GM23338 (cell line): ENCODE data around the gene PHF20. TPM values are rescaled to one million over a fixed set of nuclear protein-coding genes. Genes with fewer than 3 reads are reported as not detected.

Experiments used
- ATAC-seq: fragments of 200-7000 bp; cut with Tn5 transposase; 3 replicates; pipeline ENCODE4 v1.9.1; 2020
- DNase-seq: peaks from one replicate; pipeline ENCODE4 v3.0.0-alpha.2; 2015; ENCODE audit warnings: low spot score
- H2AFZ ChIP-seq: fragments of 200-600 bp; sonication (generic); 2 replicates; pipeline ENCODE4 v1.8.0; 2016; ENCODE audit warnings: antibody characterized with exemption, mild to moderate bottlenecking, moderate library complexity
- H3F3A ChIP-seq: fragments of 200-600 bp; sonication (generic); replicated peaks from 2 replicates; pipeline ENCODE4 v1.8.0; 2017; ENCODE audit warnings: antibody characterized with exemption, mixed run types, low read depth
- H3K27ac ChIP-seq: fragments of 200-600 bp; sonication (generic); 2 replicates; pipeline ENCODE4 v1.6.1; 2016; ENCODE audit warnings: low read depth
- H3K27me3 ChIP-seq: fragments of 200-600 bp; sonication (generic); 2 replicates; pipeline ENCODE4 v1.8.0; 2016; ENCODE audit warnings: mild to moderate bottlenecking, mixed run types, moderate library complexity; ENCODE audit not compliant: insufficient read depth
- H3K36me3 ChIP-seq: fragments of 200-600 bp; sonication (generic); 2 replicates; pipeline ENCODE4 v1.8.0; 2016; ENCODE audit warnings: mild to moderate bottlenecking; ENCODE audit not compliant: insufficient read depth
- H3K4me1 ChIP-seq: fragments of 200-600 bp; sonication (generic); 2 replicates; pipeline ENCODE4 v1.8.0; 2016; ENCODE audit warnings: mild to moderate bottlenecking, moderate library complexity; ENCODE audit not compliant: insufficient read depth
- H3K4me2 ChIP-seq: fragments of 200-600 bp; sonication (generic); 2 replicates; pipeline ENCODE4 v1.7.1; 2017; ENCODE audit warnings: mixed run types
- H3K4me3 ChIP-seq: fragments of 200-600 bp; sonication (generic); 2 replicates; pipeline ENCODE4 v1.6.1; 2016; ENCODE audit warnings: mixed run types
- H3K79me2 ChIP-seq: fragments of 200-600 bp; sonication (generic); replicated peaks from 2 replicates; pipeline ENCODE4 v1.8.0; 2017; ENCODE audit warnings: mild to moderate bottlenecking; ENCODE audit not compliant: insufficient read depth
- H3K9me2 ChIP-seq: fragments of 200-600 bp; sonication (generic); 2 replicates; pipeline ENCODE4 v1.8.0; 2017; ENCODE audit not compliant: insufficient read depth
- H4K20me1 ChIP-seq: fragments of 200-600 bp; sonication (generic); replicated peaks from 2 replicates; pipeline ENCODE4 v1.8.0; 2017; ENCODE audit warnings: mild to moderate bottlenecking; ENCODE audit not compliant: insufficient read depth
- H3K27ac Mint-ChIP-seq: 2 replicates; pipeline ENCODE4 v1.8.0; 2020; ENCODE audit warnings: inconsistent platforms, mild to moderate bottlenecking, moderate library complexity, mixed read lengths
- H3K27me3 Mint-ChIP-seq: 3 replicates; pipeline ENCODE4 v1.8.0; 2022; ENCODE audit warnings: low read depth, mild to moderate bottlenecking, moderate library complexity, mixed read lengths, inconsistent platforms; ENCODE audit not compliant: insufficient read depth, poor library complexity
- H3K36me3 Mint-ChIP-seq: 3 replicates; pipeline ENCODE4 v1.8.0; 2021; ENCODE audit warnings: low read depth, mild to moderate bottlenecking, inconsistent platforms, moderate library complexity, mixed read lengths
- H3K4me1 Mint-ChIP-seq: 3 replicates; pipeline ENCODE4 v1.8.0; 2020; ENCODE audit warnings: mild to moderate bottlenecking, inconsistent platforms, mixed read lengths
- H3K4me3 Mint-ChIP-seq: 3 replicates; pipeline ENCODE4 v1.8.0; 2021; ENCODE audit warnings: moderate library complexity, mild to moderate bottlenecking, inconsistent platforms, mixed read lengths
- H3K9me3 Mint-ChIP-seq: 3 replicates; pipeline ENCODE4 v1.8.0; 2020; ENCODE audit warnings: moderate library complexity, mild to moderate bottlenecking, inconsistent platforms, mixed read lengths
- CREB1 ChIP-seq: fragments of 250-450 bp; sonication (Bioruptor Pico); IDR thresholded peaks from 2 replicates; pipeline ENCODE4 v1.5.0; 2020; ENCODE audit warnings: low read depth, mild to moderate bottlenecking, moderate library complexity
- EZH2 ChIP-seq: fragments of 200-600 bp; sonication (generic); IDR thresholded peaks from one replicate; pipeline ENCODE4 v1.8.0; 2017; ENCODE audit warnings: antibody characterized with exemption, mild to moderate bottlenecking, low read depth; ENCODE audit not compliant: unreplicated experiment
- EZH2phosphoT487 ChIP-seq: fragments of 200-600 bp; sonication (generic); IDR thresholded peaks from one replicate; pipeline ENCODE4 v1.8.1; 2018; ENCODE audit warnings: antibody characterized with exemption; ENCODE audit not compliant: unreplicated experiment
- JUNB ChIP-seq: IDR thresholded peaks from one replicate; pipeline ENCODE4 v1.6.1; 2016; ENCODE audit warnings: antibody characterized with exemption; ENCODE audit not compliant: unreplicated experiment
- NANOG ChIP-seq: IDR thresholded peaks from 2 replicates; pipeline ENCODE4 v1.6.1; 2016; ENCODE audit warnings: antibody characterized with exemption, borderline replicate concordance
- POLR2AphosphoS5 ChIP-seq: IDR thresholded peaks from 2 replicates; pipeline ENCODE4 v1.6.1; 2016; ENCODE audit warnings: antibody characterized with exemption, low read depth
- STAT1 ChIP-seq: IDR thresholded peaks from one replicate; pipeline ENCODE4 v1.6.1; 2016; ENCODE audit warnings: antibody characterized with exemption; ENCODE audit not compliant: unreplicated experiment
- ZNF114 ChIP-seq: fragments of 250-450 bp; sonication (Bioruptor Pico); IDR thresholded peaks from 2 replicates; pipeline ENCODE4 v1.5.0; 2020; ENCODE audit warnings: mild to moderate bottlenecking, moderate library complexity
- ZNF331 ChIP-seq: fragments of 250-450 bp; sonication (Bioruptor Pico); IDR thresholded peaks from 2 replicates; pipeline ENCODE4 v1.5.0; 2020; ENCODE audit warnings: low read depth, mild to moderate bottlenecking, moderate library complexity
- polyA plus RNA-seq: library from polyadenylated mRNA; unstranded; fragments of >200 nt; fragmentation: Nextera tagmentation; extraction: Ambion mirVana; gene quantifications from 2 replicates; pipeline ENCODE4 v1.2.1, GENCODE V29; 2016
- total RNA-seq: library from RNA; depleted of rRNA; stranded (reverse); fragments of >200 nt; shearing (Covaris generic); gene quantifications from 2 replicates; pipeline ENCODE4 v1.2.3, GENCODE V29; 2014
- TF ChIP-seq, protein P1 (sequence below): fragments of 250-450 bp; sonication (Bioruptor Pico); IDR thresholded peaks from 2 replicates; pipeline ENCODE4 v1.5.0; 2020; ENCODE audit warnings: mild to moderate bottlenecking, moderate library complexity
- TF ChIP-seq, protein P2 (sequence below): IDR thresholded peaks from one replicate; pipeline ENCODE4 v1.6.1; 2018; ENCODE audit warnings: antibody characterized with exemption; ENCODE audit not compliant: unreplicated experiment
- TF ChIP-seq, protein P3 (sequence below), 2 experiments: fragments of 200-600 bp in 1 of 2; sonication (generic) in 1 of 2; conservative IDR thresholded peaks; 2 replicates each; pipeline versions ENCODE4 v1.5.1 to v1.6.1; 2016 to 2017; ENCODE audit warnings: antibody characterized with exemption in 2 of 2, low read depth in 2 of 2, mild to moderate bottlenecking in 2 of 2, moderate library complexity in 1 of 2
- TF ChIP-seq, protein P4 (sequence below): IDR thresholded peaks from 2 replicates; pipeline ENCODE4 v1.6.1; 2016; ENCODE audit warnings: antibody characterized with exemption

Gene PHF20
- total and polyA plus RNA-seq, 2 experiments from 2014 or later, result 71.8 to 103 TPM

DNA sequence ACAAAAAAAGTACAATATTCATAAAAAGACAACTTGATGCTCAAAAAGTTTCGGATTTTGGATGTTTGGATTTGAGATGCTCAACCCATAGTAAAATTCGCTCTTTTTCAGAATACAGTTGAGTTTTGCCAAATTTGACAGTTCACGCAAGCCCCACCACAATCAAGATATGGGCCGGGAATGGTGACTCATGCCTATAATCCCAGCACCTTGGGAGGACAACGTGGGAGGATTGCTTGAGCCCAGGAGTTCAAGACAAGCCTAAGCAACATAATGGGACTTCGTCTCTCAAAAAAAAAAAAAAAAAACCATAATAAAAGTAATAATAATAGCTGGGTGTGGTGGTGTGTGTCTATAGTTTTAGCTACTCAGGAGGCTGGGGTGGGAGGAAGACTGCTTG lies 51.3 kb downstream of the PHF20 start:
- Mint-ChIP-seq H3K27me3 (peaks cover 3% of the 10 kb centered on the region), H3K9me3 (no peaks in the 10 kb centered on the region), H3K36me3 (peaks cover 26% of the 10 kb centered on the region), H3K4me1 (peaks cover 2% of the 10 kb centered on the region; the same call in 2 of the 3 replicates), H3K4me3 (no peak overlapping the region), H3K27ac (no peak overlapping the region)
- H3K9me2 ChIP-seq, result no peaks in the 10 kb centered on the region
- TF ChIP-seq ZNF331 (CRISPR knock-in tag), result no peak
- TF ChIP-seq, protein P1, sequence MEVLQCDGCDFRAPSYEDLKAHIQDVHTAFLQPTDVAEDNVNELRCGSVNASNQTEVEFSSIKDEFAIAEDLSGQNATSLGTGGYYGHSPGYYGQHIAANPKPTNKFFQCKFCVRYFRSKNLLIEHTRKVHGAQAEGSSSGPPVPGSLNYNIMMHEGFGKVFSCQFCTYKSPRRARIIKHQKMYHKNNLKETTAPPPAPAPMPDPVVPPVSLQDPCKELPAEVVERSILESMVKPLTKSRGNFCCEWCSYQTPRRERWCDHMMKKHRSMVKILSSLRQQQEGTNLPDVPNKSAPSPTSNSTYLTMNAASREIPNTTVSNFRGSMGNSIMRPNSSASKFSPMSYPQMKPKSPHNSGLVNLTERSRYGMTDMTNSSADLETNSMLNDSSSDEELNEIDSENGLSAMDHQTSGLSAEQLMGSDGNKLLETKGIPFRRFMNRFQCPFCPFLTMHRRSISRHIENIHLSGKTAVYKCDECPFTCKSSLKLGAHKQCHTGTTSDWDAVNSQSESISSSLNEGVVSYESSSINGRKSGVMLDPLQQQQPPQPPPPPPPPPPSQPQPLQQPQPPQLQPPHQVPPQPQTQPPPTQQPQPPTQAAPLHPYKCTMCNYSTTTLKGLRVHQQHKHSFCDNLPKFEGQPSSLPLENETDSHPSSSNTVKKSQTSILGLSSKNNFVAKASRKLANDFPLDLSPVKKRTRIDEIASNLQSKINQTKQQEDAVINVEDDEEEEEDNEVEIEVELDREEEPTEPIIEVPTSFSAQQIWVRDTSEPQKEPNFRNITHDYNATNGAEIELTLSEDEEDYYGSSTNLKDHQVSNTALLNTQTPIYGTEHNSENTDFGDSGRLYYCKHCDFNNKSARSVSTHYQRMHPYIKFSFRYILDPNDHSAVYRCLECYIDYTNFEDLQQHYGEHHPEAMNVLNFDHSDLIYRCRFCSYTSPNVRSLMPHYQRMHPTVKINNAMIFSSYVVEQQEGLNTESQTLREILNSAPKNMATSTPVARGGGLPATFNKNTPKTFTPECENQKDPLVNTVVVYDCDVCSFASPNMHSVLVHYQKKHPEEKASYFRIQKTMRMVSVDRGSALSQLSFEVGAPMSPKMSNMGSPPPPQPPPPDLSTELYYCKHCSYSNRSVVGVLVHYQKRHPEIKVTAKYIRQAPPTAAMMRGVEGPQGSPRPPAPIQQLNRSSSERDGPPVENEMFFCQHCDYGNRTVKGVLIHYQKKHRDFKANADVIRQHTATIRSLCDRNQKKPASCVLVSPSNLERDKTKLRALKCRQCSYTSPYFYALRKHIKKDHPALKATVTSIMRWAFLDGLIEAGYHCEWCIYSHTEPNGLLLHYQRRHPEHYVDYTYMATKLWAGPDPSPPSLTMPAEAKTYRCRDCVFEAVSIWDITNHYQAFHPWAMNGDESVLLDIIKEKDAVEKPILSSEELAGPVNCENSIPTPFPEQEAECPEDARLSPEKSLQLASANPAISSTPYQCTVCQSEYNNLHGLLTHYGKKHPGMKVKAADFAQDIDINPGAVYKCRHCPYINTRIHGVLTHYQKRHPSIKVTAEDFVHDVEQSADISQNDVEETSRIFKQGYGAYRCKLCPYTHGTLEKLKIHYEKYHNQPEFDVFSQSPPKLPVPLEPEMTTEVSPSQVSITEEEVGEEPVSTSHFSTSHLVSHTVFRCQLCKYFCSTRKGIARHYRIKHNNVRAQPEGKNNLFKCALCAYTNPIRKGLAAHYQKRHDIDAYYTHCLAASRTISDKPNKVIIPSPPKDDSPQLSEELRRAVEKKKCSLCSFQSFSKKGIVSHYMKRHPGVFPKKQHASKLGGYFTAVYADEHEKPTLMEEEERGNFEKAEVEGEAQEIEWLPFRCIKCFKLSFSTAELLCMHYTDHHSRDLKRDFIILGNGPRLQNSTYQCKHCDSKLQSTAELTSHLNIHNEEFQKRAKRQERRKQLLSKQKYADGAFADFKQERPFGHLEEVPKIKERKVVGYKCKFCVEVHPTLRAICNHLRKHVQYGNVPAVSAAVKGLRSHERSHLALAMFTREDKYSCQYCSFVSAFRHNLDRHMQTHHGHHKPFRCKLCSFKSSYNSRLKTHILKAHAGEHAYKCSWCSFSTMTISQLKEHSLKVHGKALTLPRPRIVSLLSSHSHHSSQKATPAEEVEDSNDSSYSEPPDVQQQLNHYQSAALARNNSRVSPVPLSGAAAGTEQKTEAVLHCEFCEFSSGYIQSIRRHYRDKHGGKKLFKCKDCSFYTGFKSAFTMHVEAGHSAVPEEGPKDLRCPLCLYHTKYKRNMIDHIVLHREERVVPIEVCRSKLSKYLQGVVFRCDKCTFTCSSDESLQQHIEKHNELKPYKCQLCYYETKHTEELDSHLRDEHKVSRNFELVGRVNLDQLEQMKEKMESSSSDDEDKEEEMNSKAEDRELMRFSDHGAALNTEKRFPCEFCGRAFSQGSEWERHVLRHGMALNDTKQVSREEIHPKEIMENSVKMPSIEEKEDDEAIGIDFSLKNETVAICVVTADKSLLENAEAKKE (CRISPR knock-in tag), result no peak
- no peak for TF ChIP-seq EZH2phosphoT487
- TF ChIP-seq, protein P2, sequence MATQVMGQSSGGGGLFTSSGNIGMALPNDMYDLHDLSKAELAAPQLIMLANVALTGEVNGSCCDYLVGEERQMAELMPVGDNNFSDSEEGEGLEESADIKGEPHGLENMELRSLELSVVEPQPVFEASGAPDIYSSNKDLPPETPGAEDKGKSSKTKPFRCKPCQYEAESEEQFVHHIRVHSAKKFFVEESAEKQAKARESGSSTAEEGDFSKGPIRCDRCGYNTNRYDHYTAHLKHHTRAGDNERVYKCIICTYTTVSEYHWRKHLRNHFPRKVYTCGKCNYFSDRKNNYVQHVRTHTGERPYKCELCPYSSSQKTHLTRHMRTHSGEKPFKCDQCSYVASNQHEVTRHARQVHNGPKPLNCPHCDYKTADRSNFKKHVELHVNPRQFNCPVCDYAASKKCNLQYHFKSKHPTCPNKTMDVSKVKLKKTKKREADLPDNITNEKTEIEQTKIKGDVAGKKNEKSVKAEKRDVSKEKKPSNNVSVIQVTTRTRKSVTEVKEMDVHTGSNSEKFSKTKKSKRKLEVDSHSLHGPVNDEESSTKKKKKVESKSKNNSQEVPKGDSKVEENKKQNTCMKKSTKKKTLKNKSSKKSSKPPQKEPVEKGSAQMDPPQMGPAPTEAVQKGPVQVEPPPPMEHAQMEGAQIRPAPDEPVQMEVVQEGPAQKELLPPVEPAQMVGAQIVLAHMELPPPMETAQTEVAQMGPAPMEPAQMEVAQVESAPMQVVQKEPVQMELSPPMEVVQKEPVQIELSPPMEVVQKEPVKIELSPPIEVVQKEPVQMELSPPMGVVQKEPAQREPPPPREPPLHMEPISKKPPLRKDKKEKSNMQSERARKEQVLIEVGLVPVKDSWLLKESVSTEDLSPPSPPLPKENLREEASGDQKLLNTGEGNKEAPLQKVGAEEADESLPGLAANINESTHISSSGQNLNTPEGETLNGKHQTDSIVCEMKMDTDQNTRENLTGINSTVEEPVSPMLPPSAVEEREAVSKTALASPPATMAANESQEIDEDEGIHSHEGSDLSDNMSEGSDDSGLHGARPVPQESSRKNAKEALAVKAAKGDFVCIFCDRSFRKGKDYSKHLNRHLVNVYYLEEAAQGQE, result no peak
- no peak for TF ChIP-seq STAT1
- no peak for TF ChIP-seq NANOG
- TF ChIP-seq CREB1 (CRISPR knock-in tag), result no peak
- no peak for TF ChIP-seq EZH2
- TF ChIP-seq, protein P3, sequence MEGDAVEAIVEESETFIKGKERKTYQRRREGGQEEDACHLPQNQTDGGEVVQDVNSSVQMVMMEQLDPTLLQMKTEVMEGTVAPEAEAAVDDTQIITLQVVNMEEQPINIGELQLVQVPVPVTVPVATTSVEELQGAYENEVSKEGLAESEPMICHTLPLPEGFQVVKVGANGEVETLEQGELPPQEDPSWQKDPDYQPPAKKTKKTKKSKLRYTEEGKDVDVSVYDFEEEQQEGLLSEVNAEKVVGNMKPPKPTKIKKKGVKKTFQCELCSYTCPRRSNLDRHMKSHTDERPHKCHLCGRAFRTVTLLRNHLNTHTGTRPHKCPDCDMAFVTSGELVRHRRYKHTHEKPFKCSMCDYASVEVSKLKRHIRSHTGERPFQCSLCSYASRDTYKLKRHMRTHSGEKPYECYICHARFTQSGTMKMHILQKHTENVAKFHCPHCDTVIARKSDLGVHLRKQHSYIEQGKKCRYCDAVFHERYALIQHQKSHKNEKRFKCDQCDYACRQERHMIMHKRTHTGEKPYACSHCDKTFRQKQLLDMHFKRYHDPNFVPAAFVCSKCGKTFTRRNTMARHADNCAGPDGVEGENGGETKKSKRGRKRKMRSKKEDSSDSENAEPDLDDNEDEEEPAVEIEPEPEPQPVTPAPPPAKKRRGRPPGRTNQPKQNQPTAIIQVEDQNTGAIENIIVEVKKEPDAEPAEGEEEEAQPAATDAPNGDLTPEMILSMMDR (conservative IDR thresholded peaks at IDR 0.05; ENCODE audit: low read depth in 2 of 2), result no peak
- TF ChIP-seq POLR2AphosphoS5, result no peak
- TF ChIP-seq, protein P4, sequence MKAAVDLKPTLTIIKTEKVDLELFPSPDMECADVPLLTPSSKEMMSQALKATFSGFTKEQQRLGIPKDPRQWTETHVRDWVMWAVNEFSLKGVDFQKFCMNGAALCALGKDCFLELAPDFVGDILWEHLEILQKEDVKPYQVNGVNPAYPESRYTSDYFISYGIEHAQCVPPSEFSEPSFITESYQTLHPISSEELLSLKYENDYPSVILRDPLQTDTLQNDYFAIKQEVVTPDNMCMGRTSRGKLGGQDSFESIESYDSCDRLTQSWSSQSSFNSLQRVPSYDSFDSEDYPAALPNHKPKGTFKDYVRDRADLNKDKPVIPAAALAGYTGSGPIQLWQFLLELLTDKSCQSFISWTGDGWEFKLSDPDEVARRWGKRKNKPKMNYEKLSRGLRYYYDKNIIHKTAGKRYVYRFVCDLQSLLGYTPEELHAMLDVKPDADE, result no peak
- TF ChIP-seq ZNF114 (CRISPR knock-in tag), result no peak
- TF ChIP-seq JUNB, result no peak
- no peak overlapping the region for H3K4me3 ChIP-seq
- H4K20me1 ChIP-seq, result peaks cover 8% of the 10 kb centered on the region; the same call in 1 of the 2 replicates
- H3K36me3 ChIP-seq, result no peaks in the 10 kb centered on the region
- no peak for ATAC-seq
- H3K79me2 ChIP-seq, result peaks cover 6% of the 10 kb centered on the region
- no peak for DNase-seq
- H3K27ac ChIP-seq, result peak overlapping the region; percentile 43; the same call in 1 of the 2 replicates
- H3K4me1 ChIP-seq, result no peaks in the 10 kb centered on the region
- no peaks in the 10 kb centered on the region for H3F3A ChIP-seq
- H3K27me3 ChIP-seq, result no peaks in the 10 kb centered on the region
- H3K4me2 ChIP-seq, result no peak overlapping the region
- no peak overlapping the region for H2AFZ ChIP-seq
